ENCODE measurements around the gene FNDC3B.

GRCh38 chr3:172251211-172251610, 211.8 kb downstream of the FNDC3B start:
- TF ChIP-seq CTCF (IDR thresholded peaks at IDR 0.05) (no peak), EP300 (IDR thresholded peaks at IDR 0.05) (no peak), POLR2AphosphoS5 (IDR thresholded peaks at IDR 0.05) (no peak)

Measured in esophagus muscularis mucosa (tissue), 4 donors.